Fibroblast of skin of right biceps (primary cell): ENCODE results near the gene SRL.
A peak's percentile ranks its signal among the peaks of the same experiment; 100 is the strongest.
"Not testable (repeated sequence)": the region's sequence is repeated elsewhere in the genome, so short reads cannot be mapped to it uniquely, and the experiment has no call there.

Experiments used
- DNase-seq: peaks from one replicate; pipeline ENCODE4 v3.0.0-alpha.2; 2013

Gene SRL

GRCh38 chr16:4225075-4225474 lies 16.8 kb downstream of the SRL start:
- DNase-seq: no peak

- DNase-seq: no peak
Measured at GRCh38 chr16:4220358-4220757, 21.5 kb downstream of the SRL start.

- no peak for DNase-seq
Measured at GRCh38 chr16:4218202-4218601, 23.7 kb downstream of the SRL start.

- peak; percentile 52 for DNase-seq
Measured at GRCh38 chr16:4217204-4218131, 24.4 kb downstream of the SRL start.

GRCh38 chr16:4216596-4216995 lies 25.3 kb downstream of the SRL start:
- no peak for DNase-seq

GRCh38 chr16:4215106-4215505 lies 26.8 kb downstream of the SRL start:
- no peak for DNase-seq

GRCh38 chr16:4214215-4214621 lies 27.7 kb downstream of the SRL start:
- peak; percentile 95 for DNase-seq

GRCh38 chr16:4213737-4214136 lies 28.1 kb downstream of the SRL start:
- no peak for DNase-seq

- peak; percentile 79 for DNase-seq
Measured at GRCh38 chr16:4212934-4213296, 29.0 kb downstream of the SRL start.

- DNase-seq: no peak
Measured at GRCh38 chr16:4212211-4212933, 29.5 kb downstream of the SRL start.

- not testable (repeated sequence) for DNase-seq
Measured at GRCh38 chr16:4211445-4212210, 30.3 kb downstream of the SRL start.

GRCh38 chr16:4209666-4210065 lies 32.2 kb downstream of the SRL start:
- DNase-seq: no peak

- no peak for DNase-seq
Measured at GRCh38 chr16:4208341-4208751, 33.5 kb downstream of the SRL start.

GRCh38 chr16:4207683-4208340 lies 34.1 kb downstream of the SRL start:
- DNase-seq: no peak

GRCh38 chr16:4207229-4207628 lies 34.7 kb downstream of the SRL start:
- no peak for DNase-seq

- no peak for DNase-seq
Measured at GRCh38 chr16:4206680-4207079, 35.2 kb downstream of the SRL start.

GRCh38 chr16:4205971-4206370 lies 35.9 kb downstream of the SRL start:
- no peak for DNase-seq

- DNase-seq: no peak
Measured at GRCh38 chr16:4204521-4204920, 37.4 kb downstream of the SRL start.

- no peak for DNase-seq
Measured at GRCh38 chr16:4203748-4204147, 38.1 kb downstream of the SRL start.

GRCh38 chr16:4202615-4203345 lies 39.1 kb downstream of the SRL start:
- DNase-seq: no peak

GRCh38 chr16:4200781-4201137 lies 41.1 kb downstream of the SRL start:
- DNase-seq: peak; percentile 66
